ACC112 (cell line): ENCODE measurements around the gene MRRF.
"Not testable (repeated sequence)": the region's sequence is repeated elsewhere in the genome, so short reads cannot be mapped to it uniquely, and the experiment has no call there.

ENCODE experiments used
- H2AFZ ChIP-seq: fragments of 200-600 bp; sonication (generic); one replicate; pipeline ENCODE4 v1.6.0; 2017; ENCODE audit warnings: antibody characterized with exemption, low read length; ENCODE audit not compliant: unreplicated experiment
- H3K27ac ChIP-seq: fragments of 200-600 bp; sonication (generic); 2 replicates; pipeline ENCODE4 v1.5.1; 2014; ENCODE audit warnings: low read depth, mild to moderate bottlenecking, antibody characterized with exemption, low read length, moderate library complexity
- H3K27me3 ChIP-seq: fragments of 200-600 bp; sonication (generic); 2 replicates; pipeline ENCODE4 v1.6.1; 2014; ENCODE audit warnings: mild to moderate bottlenecking, antibody characterized with exemption, low read length, moderate library complexity, mixed read lengths; ENCODE audit not compliant: insufficient read depth
- H3K36me3 ChIP-seq: fragments of 200-600 bp; sonication (generic); 2 replicates; pipeline ENCODE4 v1.6.1; 2016; ENCODE audit warnings: mild to moderate bottlenecking, antibody characterized with exemption, low read length, moderate library complexity, mixed read lengths; ENCODE audit not compliant: insufficient read depth
- H3K4me1 ChIP-seq: fragments of 200-600 bp; sonication (generic); one replicate; pipeline ENCODE4 v1.6.1; 2016; ENCODE audit warnings: low read length, mixed read lengths; ENCODE audit not compliant: insufficient read depth, unreplicated experiment, control insufficient read depth
- H3K4me3 ChIP-seq: fragments of 200-600 bp; sonication (generic); 2 replicates; pipeline ENCODE4 v1.5.1; 2014; ENCODE audit warnings: mild to moderate bottlenecking, low read depth, low read length
- H3K79me2 ChIP-seq: fragments of 200-600 bp; sonication (generic); one replicate; pipeline ENCODE4 v1.6.0; 2016; ENCODE audit warnings: low read length; ENCODE audit not compliant: control insufficient read depth, unreplicated experiment, insufficient read depth

Gene MRRF

DNA sequence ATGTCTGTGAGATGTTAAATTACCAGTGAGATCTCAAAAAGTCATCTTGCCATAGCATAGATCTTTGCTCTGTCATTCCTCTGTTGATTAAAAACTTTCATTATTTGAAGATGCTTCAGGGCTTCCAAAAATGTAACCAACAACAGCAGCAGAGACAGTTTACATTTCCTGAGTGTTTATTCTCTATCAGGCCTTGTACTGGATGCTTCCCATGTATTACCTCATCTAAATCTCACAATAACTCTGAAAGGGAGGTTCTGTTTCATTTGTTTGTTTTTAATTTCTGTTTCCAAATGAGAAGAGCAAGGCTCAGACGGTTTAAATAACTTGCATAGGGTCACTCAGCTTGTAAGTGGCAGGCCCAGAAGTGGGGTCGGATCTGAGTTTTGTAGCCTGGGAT lies 45.2 kb downstream of the MRRF start:
- peaks cover under 1% of the 10 kb centered on the region for H3K79me2 ChIP-seq
- H3K4me3 ChIP-seq, result no peak overlapping the region
- no peaks in the 10 kb centered on the region for H3K27me3 ChIP-seq
- no peak overlapping the region for H2AFZ ChIP-seq
- H3K4me1 ChIP-seq, result no peaks in the 10 kb centered on the region
- H3K27ac ChIP-seq, result no peak overlapping the region
- H3K36me3 ChIP-seq, result peaks cover 26% of the 10 kb centered on the region

DNA sequence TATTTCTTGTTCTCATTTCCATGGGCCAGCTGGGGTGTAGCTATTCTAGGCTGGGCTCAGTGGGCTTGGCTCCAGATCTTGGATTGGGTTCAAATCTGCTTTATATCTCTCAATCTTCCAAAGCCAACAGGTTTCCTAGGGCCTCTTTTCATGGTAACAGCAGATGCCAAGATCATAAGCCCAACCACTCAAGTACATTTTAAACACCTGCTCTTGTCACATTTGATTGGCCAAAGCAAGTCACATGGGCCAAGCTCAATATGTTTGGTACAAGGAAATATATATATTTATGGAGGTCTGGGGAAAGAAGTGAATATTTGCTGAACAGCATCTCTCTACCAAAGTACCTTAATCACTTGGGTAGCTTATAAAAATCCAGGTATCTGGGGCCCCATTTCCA lies 49.5 kb downstream of the MRRF start:
- Histone ChIP-seq H3K27me3 (no peaks in the 10 kb centered on the region), H3K36me3 (peaks cover 13% of the 10 kb centered on the region), H3K4me3 (no peak overlapping the region), H3K27ac (no peak overlapping the region), H3K4me1 (no peaks in the 10 kb centered on the region), H2AFZ (no peak overlapping the region), H3K79me2 (no peaks in the 10 kb centered on the region)

DNA sequence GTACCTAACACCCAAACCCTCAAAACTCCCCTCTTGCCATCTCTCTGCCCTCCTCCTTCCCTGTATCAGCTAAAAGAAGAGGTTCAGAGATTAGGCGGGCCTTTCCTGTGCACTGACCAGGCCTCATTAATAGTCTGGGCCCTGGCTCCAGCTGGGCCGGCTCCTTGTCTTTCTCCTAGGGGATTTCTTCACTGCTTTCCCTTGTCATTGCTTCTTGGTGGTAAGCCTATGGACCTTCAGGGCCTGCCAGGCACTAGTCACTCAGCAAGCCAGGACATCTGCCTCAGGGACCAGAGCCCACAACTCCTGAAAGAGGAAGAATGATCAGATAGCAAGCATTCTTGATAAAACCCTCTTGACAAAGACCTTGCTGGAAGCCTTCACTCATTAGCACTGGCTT lies 50.9 kb downstream of the MRRF start:
- Histone ChIP-seq H3K27me3 (no peaks in the 10 kb centered on the region), H3K4me3 (no peak overlapping the region), H3K27ac (no peak overlapping the region), H3K36me3 (peaks cover 13% of the 10 kb centered on the region), H3K4me1 (no peaks in the 10 kb centered on the region), H2AFZ (no peak overlapping the region), H3K79me2 (no peaks in the 10 kb centered on the region)

DNA sequence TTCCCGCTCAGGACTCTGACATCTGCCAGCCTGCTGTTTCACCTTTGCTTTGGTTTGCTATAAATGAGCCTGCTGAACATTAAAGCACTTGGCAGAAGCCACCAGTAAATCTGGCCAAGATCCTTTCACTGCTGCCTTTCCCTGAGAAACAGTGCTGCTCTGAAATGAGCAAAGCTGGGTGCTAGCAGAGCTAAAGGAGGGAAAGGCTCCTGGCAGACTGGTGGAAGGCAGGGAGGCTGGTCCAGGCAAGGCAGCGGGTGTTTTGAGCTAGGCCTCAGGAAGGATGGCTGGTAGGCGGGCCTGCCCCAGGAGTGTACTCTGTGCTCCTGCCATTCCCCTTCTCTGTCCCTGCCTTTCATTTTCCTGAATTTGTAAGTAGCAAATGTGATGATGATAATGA lies 53.6 kb downstream of the MRRF start:
- H3K36me3 ChIP-seq, result peaks cover 12% of the 10 kb centered on the region
- H3K79me2 ChIP-seq, result no peaks in the 10 kb centered on the region
- no peaks in the 10 kb centered on the region for H3K27me3 ChIP-seq
- H2AFZ ChIP-seq, result no peak overlapping the region
- no peaks in the 10 kb centered on the region for H3K4me1 ChIP-seq
- H3K27ac ChIP-seq, result no peak overlapping the region
- no peak overlapping the region for H3K4me3 ChIP-seq

DNA sequence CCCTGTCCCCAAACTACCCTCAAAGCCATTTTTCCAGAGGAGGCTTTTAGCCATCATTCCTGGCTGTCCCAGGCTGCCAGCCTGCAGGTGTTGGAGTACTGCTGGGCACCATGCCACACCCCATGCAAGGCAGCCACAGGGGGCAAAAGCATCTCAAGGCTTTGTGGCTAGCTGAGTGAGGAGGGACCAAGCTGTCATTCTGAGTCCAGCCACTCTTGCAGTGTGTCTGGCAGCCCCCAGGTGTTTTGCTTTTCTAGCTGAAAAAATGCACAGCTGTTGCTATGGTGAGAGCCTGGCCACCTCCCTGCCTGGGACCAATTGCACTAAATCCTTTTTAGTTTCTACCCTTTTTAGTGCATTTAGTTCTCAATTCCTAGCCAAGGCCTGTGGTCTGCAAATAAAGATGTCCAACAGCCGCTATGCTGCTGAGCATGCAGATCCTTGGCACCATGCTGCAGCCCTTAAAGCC lies 55.8 kb downstream of the MRRF start:
- H2AFZ ChIP-seq, result no peak overlapping the region
- H3K4me1 ChIP-seq, result peaks cover 13% of the 10 kb centered on the region
- H3K4me3 ChIP-seq, result no peak overlapping the region
- H3K27ac ChIP-seq, result no peak overlapping the region
- H3K27me3 ChIP-seq, result no peaks in the 10 kb centered on the region
- H3K36me3 ChIP-seq, result peaks cover 7% of the 10 kb centered on the region; the same call in 1 of the 2 replicates
- no peaks in the 10 kb centered on the region for H3K79me2 ChIP-seq

DNA sequence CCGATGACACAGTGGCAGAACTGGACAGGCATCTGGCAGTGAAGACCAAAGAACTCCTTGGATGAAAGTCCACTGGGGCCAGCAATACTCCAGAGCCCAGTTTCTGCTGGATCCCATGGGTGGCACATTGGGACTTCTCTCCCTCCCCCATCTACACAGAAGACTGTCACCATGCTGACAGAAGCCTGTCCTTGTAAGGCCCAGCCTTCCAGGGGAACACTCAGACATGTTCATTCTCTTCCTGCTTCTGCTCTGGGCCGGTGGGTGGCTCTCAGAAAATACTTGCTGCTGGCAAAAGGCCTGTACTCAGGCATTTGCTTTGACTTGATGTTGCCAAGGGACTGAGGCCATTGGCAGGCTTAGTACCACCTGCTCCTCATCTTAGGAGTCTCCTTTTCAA lies 57.9 kb downstream of the MRRF start:
- peaks cover 9% of the 10 kb centered on the region; the same call in 1 of the 2 replicates for H3K36me3 ChIP-seq
- no peak overlapping the region for H2AFZ ChIP-seq
- H3K79me2 ChIP-seq, result no peaks in the 10 kb centered on the region
- peaks cover 16% of the 10 kb centered on the region for H3K4me1 ChIP-seq
- H3K27ac ChIP-seq, result no peak overlapping the region
- H3K27me3 ChIP-seq, result no peaks in the 10 kb centered on the region
- no peak overlapping the region for H3K4me3 ChIP-seq

DNA sequence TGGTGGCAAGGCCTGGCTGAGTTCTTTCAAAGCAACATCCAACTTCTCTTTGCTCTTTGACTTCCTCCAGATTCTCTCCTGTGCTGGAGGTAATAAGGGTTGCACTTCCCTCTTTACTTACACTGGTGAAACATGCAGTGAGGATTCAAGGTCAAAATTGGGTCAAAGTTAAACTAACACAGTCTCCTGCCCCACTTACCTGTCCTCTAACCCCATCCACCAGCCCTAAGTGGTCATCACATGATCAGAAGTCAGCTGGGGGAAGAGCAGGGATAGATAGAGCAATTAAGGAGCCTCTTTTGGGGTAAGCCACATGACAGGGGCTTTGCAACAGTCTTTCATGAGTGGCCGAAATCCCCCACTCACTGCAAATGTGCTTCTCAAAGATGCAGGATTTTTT lies 60.0 kb downstream of the MRRF start:
- H3K79me2 ChIP-seq, H3K36me3 ChIP-seq, H2AFZ ChIP-seq, H3K4me3 ChIP-seq, H3K27me3 ChIP-seq, H3K27ac ChIP-seq: not testable (repeated sequence)
- H3K4me1 ChIP-seq, result peaks cover 16% of the 10 kb centered on the region

DNA sequence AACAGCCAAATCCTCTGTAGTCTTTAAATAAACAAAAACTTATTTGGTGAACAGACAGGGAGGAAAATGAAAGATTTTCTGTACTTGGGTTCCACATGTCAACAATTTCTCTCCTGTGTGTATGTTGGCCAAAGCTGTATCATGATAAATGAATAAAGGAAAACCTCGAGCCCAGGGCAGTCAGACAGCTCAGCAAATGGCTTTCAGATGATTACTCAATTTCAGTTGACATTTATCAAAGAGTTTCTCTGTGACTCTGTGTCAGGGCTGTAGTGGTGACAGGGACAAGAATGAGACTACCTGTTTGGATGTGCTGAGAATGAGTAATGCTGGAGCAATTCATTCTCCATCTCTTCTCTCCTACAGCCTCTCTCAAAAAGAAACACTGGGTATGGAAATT lies 60.4 kb downstream of the MRRF start:
- H3K27ac ChIP-seq, result 0 out of 2 replicates have a peak overlapping the region, but pooled peaks have one; percentile 6
- peaks cover 9% of the 10 kb centered on the region for H3K36me3 ChIP-seq
- no peak overlapping the region for H2AFZ ChIP-seq
- no peaks in the 10 kb centered on the region for H3K27me3 ChIP-seq
- H3K4me3 ChIP-seq, result no peak overlapping the region
- peaks cover 16% of the 10 kb centered on the region for H3K4me1 ChIP-seq
- H3K79me2 ChIP-seq, result no peaks in the 10 kb centered on the region

DNA sequence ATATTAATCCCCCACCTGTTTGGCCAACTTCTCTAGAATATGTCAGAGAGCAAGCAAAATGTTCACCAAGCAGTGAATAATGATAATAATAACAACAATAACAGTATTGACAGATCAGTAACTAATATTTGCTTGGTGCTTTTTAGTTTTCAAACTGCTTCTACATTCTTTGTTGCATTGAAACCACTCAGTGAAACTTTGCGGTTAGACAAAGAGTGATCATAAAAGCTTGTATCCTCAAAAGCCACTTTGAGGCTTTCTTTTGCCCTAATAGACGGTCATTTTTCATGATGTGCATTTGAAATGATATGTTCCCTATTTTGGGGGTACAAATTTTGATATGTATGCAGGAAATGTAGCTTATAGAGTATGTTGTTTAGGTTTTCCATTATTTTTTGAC lies 62.5 kb downstream of the MRRF start:
- no peak overlapping the region for H3K4me3 ChIP-seq
- H3K36me3 ChIP-seq, result peaks cover 9% of the 10 kb centered on the region
- no peaks in the 10 kb centered on the region for H3K27me3 ChIP-seq
- no peak overlapping the region for H2AFZ ChIP-seq
- H3K4me1 ChIP-seq, result peaks cover 16% of the 10 kb centered on the region
- no peak overlapping the region for H3K27ac ChIP-seq
- no peaks in the 10 kb centered on the region for H3K79me2 ChIP-seq

DNA sequence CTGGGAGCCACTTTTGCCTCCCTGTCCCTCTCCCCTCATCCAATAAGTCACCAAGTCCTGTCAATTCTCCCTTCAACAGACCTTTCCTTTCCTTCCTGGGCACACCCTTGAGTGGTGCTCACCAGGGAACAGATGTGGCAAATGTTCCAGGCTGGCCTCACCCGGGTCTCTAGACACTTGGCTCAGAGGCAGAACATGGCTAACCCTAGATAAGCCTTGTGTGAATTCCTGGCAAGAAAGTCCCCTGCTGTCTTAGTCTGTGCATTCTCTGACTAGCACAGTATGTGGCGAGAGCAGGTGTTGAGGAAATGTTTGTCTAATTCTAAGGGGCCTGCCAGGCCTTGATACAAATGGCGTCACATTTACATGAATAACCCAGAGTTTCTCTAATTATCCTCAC lies 64.9 kb downstream of the MRRF start:
- no peak overlapping the region for H3K27ac ChIP-seq
- H3K79me2 ChIP-seq, result no peaks in the 10 kb centered on the region

DNA sequence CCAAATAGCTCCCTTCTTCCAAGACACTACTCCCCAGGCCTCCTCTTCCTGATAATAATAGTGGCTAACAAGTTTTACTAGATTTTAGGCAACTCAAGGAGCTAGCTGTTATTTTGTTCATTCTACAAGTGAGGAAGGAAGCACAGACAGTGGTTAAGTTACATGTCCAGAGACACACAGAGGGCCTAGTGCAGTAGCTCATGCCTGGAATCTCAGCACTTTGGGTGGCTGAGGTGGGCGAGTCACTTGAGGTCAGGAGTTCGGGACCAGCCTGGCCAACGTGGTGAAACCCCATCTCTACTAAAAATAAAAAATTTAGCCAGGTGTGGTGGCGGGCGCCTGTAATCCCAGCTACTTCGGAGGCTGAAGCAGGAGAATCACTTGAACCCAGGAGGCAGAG lies 65.8 kb downstream of the MRRF start:
- not testable (repeated sequence) for H2AFZ ChIP-seq, H3K27ac ChIP-seq, H3K79me2 ChIP-seq, H3K27me3 ChIP-seq, H3K4me1 ChIP-seq, H3K36me3 ChIP-seq, H3K4me3 ChIP-seq

More for the DNA sequence above, 64.9 kb downstream of the MRRF start:
- peaks cover 11% of the 10 kb centered on the region for H3K4me1 ChIP-seq
- no peaks in the 10 kb centered on the region for H3K27me3 ChIP-seq
- no peak overlapping the region for H2AFZ ChIP-seq
- H3K4me3 ChIP-seq, result no peak overlapping the region
- H3K36me3 ChIP-seq, result peaks cover 2% of the 10 kb centered on the region; the same call in 1 of the 2 replicates
